GM20431 (cell line): Measurements from ENCODE around the gene LPAR6.
"Not testable (repeated sequence)": the region's sequence is repeated elsewhere in the genome, so short reads cannot be mapped to it uniquely, and the experiment has no call there.

ENCODE experiments used
- in situ Hi-C: fragments of 300-500 bp; cut with MseI, MboI; formaldehyde crosslinking; loops from one replicate; pipeline ENCODE4 v1.15.0; 2020; ENCODE audit warnings: low sequenced_read_pairs; ENCODE audit not compliant: unreplicated experiment

The LPAR6 gene

GRCh38 chr13:48412881-48413351 lies at the start of gene LPAR6:
TSS of gene LPAR6 (minus strand) at chr13:48413113. CDS start at chr13:48412423, 690 bp downstream.
- in situ Hi-C loops, result no loop called here

GRCh38 chr13:48457578-48458242 lies 44.8 kb upstream of the LPAR6 start:
- in situ Hi-C loops, result no loop called here

- in situ Hi-C loops, result no loop called here
These were observed 43.6 kb upstream of the LPAR6 start for GRCh38 chr13:48456546-48456945.

GRCh38 chr13:48451196-48451595 lies 38.3 kb upstream of the LPAR6 start:
- in situ Hi-C loops, result not testable (repeated sequence)

GRCh38 chr13:48449656-48450055 lies 36.7 kb upstream of the LPAR6 start:
- in situ Hi-C loops, result no loop called here

GRCh38 chr13:48448959-48449614 lies 36.2 kb upstream of the LPAR6 start:
- in situ Hi-C loops, result no loop called here

GRCh38 chr13:48448285-48448958 lies 35.5 kb upstream of the LPAR6 start:
- in situ Hi-C loops, result no loop called here

GRCh38 chr13:48446464-48446863 lies 33.6 kb upstream of the LPAR6 start:
- in situ Hi-C loops, result no loop called here

GRCh38 chr13:48443442-48444208 lies 30.7 kb upstream of the LPAR6 start:
- in situ Hi-C loops, result no loop called here

GRCh38 chr13:48437371-48437770 lies 24.5 kb upstream of the LPAR6 start:
- in situ Hi-C loops, result no loop called here

- in situ Hi-C loops, result no loop called here
These were observed 23.9 kb upstream of the LPAR6 start for GRCh38 chr13:48436661-48437288.

GRCh38 chr13:48434200-48434599 lies 21.3 kb upstream of the LPAR6 start:
- in situ Hi-C loops, result no loop called here

GRCh38 chr13:48431987-48432615 lies 19.2 kb upstream of the LPAR6 start:
- in situ Hi-C loops, result no loop called here

- in situ Hi-C loops, result no loop called here
These were observed 18.5 kb upstream of the LPAR6 start for GRCh38 chr13:48431431-48431830.

- in situ Hi-C loops, result no loop called here
These were observed 17.0 kb upstream of the LPAR6 start for GRCh38 chr13:48429886-48430285.

- in situ Hi-C loops, result no loop called here
These were observed 16.1 kb upstream of the LPAR6 start for GRCh38 chr13:48429036-48429435.

GRCh38 chr13:48426755-48427298 lies 13.9 kb upstream of the LPAR6 start:
- in situ Hi-C loops, result not testable (repeated sequence)

- in situ Hi-C loops, result no loop called here
These were observed 13.1 kb upstream of the LPAR6 start for GRCh38 chr13:48426052-48426451.

- in situ Hi-C loops, result no loop called here
These were observed 11.3 kb upstream of the LPAR6 start for GRCh38 chr13:48424212-48424611.
